Caco-2 (cell line): ENCODE data around the gene ADAMTS4. TPM values are rescaled to one million over a fixed set of nuclear protein-coding genes. Genes with fewer than 3 reads are reported as not detected.

Source experiments
- BruUV-seq: library from RNA; stranded (reverse); fragments of 400-500 nt; replicated peaks from 2 replicates; lab custom pipeline; 2021; lab: Mats Ljungman, UMichigan
- CTCF ChIA-PET: fragments of 300-600 bp; sonication (Branson Sonifier 250); formaldehyde crosslinking; loops from one replicate; lab custom pipeline; 2022; ENCODE audit warnings: antibody characterized with exemption; lab: Charles Lee
- POLR2A ChIA-PET: fragments of 300-600 bp; sonication (Branson Sonifier 250); formaldehyde crosslinking; loops from one replicate; lab custom pipeline; 2022; ENCODE audit warnings: antibody characterized with exemption; lab: Charles Lee
- DNase-seq, 2 experiments: peaks; one replicate each; pipeline versions ENCODE4 v3.0.0 to v3.0.0-alpha.2; 2020 to 2022
- H3K27me3 ChIP-seq: replicated peaks from 2 replicates; pipeline ENCODE4 v1.6.0; 2011; ENCODE audit warnings: low read length; ENCODE audit not compliant: control insufficient read depth, insufficient read depth
- H3K36me3 ChIP-seq: 2 replicates; pipeline ENCODE4 v1.5.1; 2011; ENCODE audit warnings: low read length; ENCODE audit not compliant: control insufficient read depth, insufficient read depth
- H3K4me1 ChIP-seq: fragments of 250-450 bp; sonication (Bioruptor Pico); 2 replicates; pipeline ENCODE4 v1.5.1; 2020; ENCODE audit warnings: mild to moderate bottlenecking
- H3K4me3 ChIP-seq: 2 replicates; pipeline ENCODE4 v1.5.1; 2011; ENCODE audit warnings: low read depth, mild to moderate bottlenecking, control low read depth, low read length
- H3K9me3 ChIP-seq: fragments of 250-450 bp; sonication (Bioruptor Pico); 2 replicates; pipeline ENCODE4 v1.5.1; 2020; ENCODE audit warnings: mild to moderate bottlenecking, moderate library complexity
- H3K27ac Mint-ChIP-seq: one replicate; pipeline ENCODE4 v1.8.0; 2022; ENCODE audit warnings: mixed read lengths; ENCODE audit not compliant: unreplicated experiment
- H3K27me3 Mint-ChIP-seq: one replicate; pipeline ENCODE4 v1.8.0; 2022; ENCODE audit warnings: mixed read lengths; ENCODE audit not compliant: insufficient read depth, unreplicated experiment
- H3K36me3 Mint-ChIP-seq: one replicate; pipeline ENCODE4 v1.8.0; 2022; ENCODE audit warnings: mild to moderate bottlenecking, mixed read lengths; ENCODE audit not compliant: insufficient read depth, unreplicated experiment
- H3K4me1 Mint-ChIP-seq: one replicate; pipeline ENCODE4 v1.8.0; 2022; ENCODE audit warnings: low read depth, mixed read lengths; ENCODE audit not compliant: unreplicated experiment
- H3K4me3 Mint-ChIP-seq: one replicate; pipeline ENCODE4 v1.8.0; 2022; ENCODE audit warnings: mild to moderate bottlenecking, moderate library complexity, mixed read lengths; ENCODE audit not compliant: unreplicated experiment
- H3K9me3 Mint-ChIP-seq: one replicate; pipeline ENCODE4 v1.8.0; 2022; ENCODE audit warnings: mixed read lengths; ENCODE audit not compliant: unreplicated experiment
- CTCF ChIP-seq, 2 experiments: fragments of 200-600 bp in 1 of 2; IDR thresholded peaks; 1 replicate in 1 of 2; 2 replicates in 1 of 2; pipeline versions ENCODE4 v1.5.1 to v1.8.0; 2011 to 2022; ENCODE audit warnings: antibody characterized with exemption in 1 of 2, control low read depth in 1 of 2, inconsistent platforms in 1 of 2, low read depth in 1 of 2, low read length in 1 of 2, mild to moderate bottlenecking in 1 of 2, moderate library complexity in 1 of 2; ENCODE audit not compliant: insufficient read depth in 1 of 2, severe bottlenecking in 1 of 2, unreplicated experiment in 1 of 2
- intact Hi-C: fragments of 100-400 bp; cut with micrococcal nuclease; formaldehyde crosslinking; loops from one replicate; pipeline ENCODE4 v1.10.0; 2022; ENCODE audit not compliant: unreplicated experiment
- total RNA-seq: library from RNA; stranded (reverse); gene quantifications from 2 replicates; pipeline ENCODE4 v1.2.3, GENCODE V29; 2022

ADAMTS4 gene
- total RNA-seq, 1 experiment from 2014 or later, result 0.32 TPM

GRCh38 chr1:161159087-161159912 is 39.6 kb downstream of the ADAMTS4 start, which contains the start of gene USP21:
USP21 (plus strand) TSS chr1:161159500; CDS start chr1:161160641, 1,141 bp downstream.
- POLR2A ChIA-PET, result interaction anchor here (0.6 kb wide), 1 partner anchor 18 kb away, joined by 14 read pairs; no protein-coding TSS in a partner anchor
- H3K4me3 Mint-ChIP-seq, result peak within 1 kb of the TSS; percentile 82
- peaks cover 46% of the 10 kb centered on the region for H3K36me3 Mint-ChIP-seq
- no peaks in the 10 kb centered on the region for H3K27me3 Mint-ChIP-seq
- peak; percentile 91 to 94 for DNase-seq
- Histone ChIP-seq H3K36me3 (peaks cover 3% of the 10 kb centered on the region), H3K27me3 (no peaks in the 10 kb centered on the region), H3K4me3 (peak within 1 kb of the TSS; percentile 83), H3K4me1 (peaks cover 10% of the 10 kb centered on the region; the same call in 1 of the 2 replicates), H3K9me3 (no peaks in the 10 kb centered on the region)
- peak in 1 of 2 experiments; percentile 27 for TF ChIP-seq CTCF (IDR thresholded peaks at IDR 0.05; ENCODE audit: insufficient read depth in 1 of 2, low read depth in 1 of 2, low read length in 1 of 2, severe bottlenecking in 1 of 2, unreplicated experiment in 1 of 2)
- TSS peak; percentile 2 for BruUV-seq
- CTCF ChIA-PET, result no interaction called here
- intact Hi-C loops, result no loop called here
- peak within 1 kb of the TSS; percentile 81 for H3K27ac Mint-ChIP-seq
- peaks cover 12% of the 10 kb centered on the region for H3K4me1 Mint-ChIP-seq
- no peaks in the 10 kb centered on the region for H3K9me3 Mint-ChIP-seq

- TF ChIP-seq CTCF (IDR thresholded peaks at IDR 0.05; ENCODE audit: insufficient read depth in 1 of 2, low read depth in 1 of 2, low read length in 1 of 2, severe bottlenecking in 1 of 2, unreplicated experiment in 1 of 2), result no peak
- peaks cover 3% of the 10 kb centered on the region for H3K36me3 ChIP-seq
- no peaks in the 10 kb centered on the region for H3K9me3 ChIP-seq
- ChIA-PET CTCF (interaction anchor here (0.6 kb wide), 1 partner anchor 223 kb away, joined by 3 read pairs; no protein-coding TSS in a partner anchor), POLR2A (interaction anchor here (0.6 kb wide), 1 partner anchor 26 kb away, joined by 3 read pairs; the partner anchor contains the start of gene DEDD)
- H3K4me1 ChIP-seq, result peaks cover 10% of the 10 kb centered on the region; the same call in 1 of the 2 replicates
- BruUV-seq, result no TSS peak
- no peaks in the 10 kb centered on the region for H3K27me3 ChIP-seq
- Mint-ChIP-seq H3K36me3 (peaks cover 54% of the 10 kb centered on the region), H3K27ac (peak overlapping the region; percentile 81), H3K9me3 (no peaks in the 10 kb centered on the region), H3K4me1 (peaks cover 12% of the 10 kb centered on the region), H3K27me3 (no peaks in the 10 kb centered on the region), H3K4me3 (peak overlapping the region; percentile 82)
- no peak for DNase-seq
- H3K4me3 ChIP-seq, result peak overlapping the region; percentile 83; the same call in 1 of the 2 replicates
- intact Hi-C loops, result no loop called here
Observed at GRCh38 chr1:161158316-161159010, 40.4 kb downstream of the ADAMTS4 start.

- Histone ChIP-seq H3K27me3 (no peaks in the 10 kb centered on the region), H3K4me3 (no peak overlapping the region), H3K36me3 (peaks cover 3% of the 10 kb centered on the region), H3K9me3 (no peaks in the 10 kb centered on the region), H3K4me1 (peaks cover 10% of the 10 kb centered on the region; the same call in 1 of the 2 replicates)
- ChIA-PET POLR2A (interaction anchor here (0.8 kb wide), 1 partner anchor 167 kb away, joined by 8 read pairs; no protein-coding TSS in a partner anchor), CTCF (interaction anchor here (0.6 to 0.7 kb wide), 2 partner anchors 8 to 224 kb away, joined by 3 read pairs; no protein-coding TSS in a partner anchor)
- Mint-ChIP-seq H3K4me3 (peak overlapping the region; percentile 41), H3K36me3 (peaks cover 54% of the 10 kb centered on the region), H3K9me3 (no peaks in the 10 kb centered on the region), H3K4me1 (peaks cover 12% of the 10 kb centered on the region), H3K27me3 (no peaks in the 10 kb centered on the region), H3K27ac (no peak overlapping the region)
- DNase-seq, result no peak
- intact Hi-C loops, result no loop called here
- no TSS peak for BruUV-seq
- no peak for TF ChIP-seq CTCF (IDR thresholded peaks at IDR 0.05; ENCODE audit: insufficient read depth in 1 of 2, low read depth in 1 of 2, low read length in 1 of 2, severe bottlenecking in 1 of 2, unreplicated experiment in 1 of 2)
Observed at GRCh38 chr1:161157867-161158266, 41.0 kb downstream of the ADAMTS4 start.
